HL-60/S4 treated with retinoic acid at 250 ng/mL for 4 days and 3 days (cell line): Measurements from ENCODE around the gene PCDHAC2.

Source experiments
- in situ Hi-C: fragments of 300-500 bp; cut with MboI; formaldehyde crosslinking; loops from 2 replicates; pipeline ENCODE4 v1.7.0; 2022; ENCODE audit warnings: low sequenced_read_pairs

PCDHAC2 gene

GRCh38 chr5:140982083-140982716 lies 15.9 kb downstream of the PCDHAC2 start:
- in situ Hi-C loops, result no loop called here

GRCh38 chr5:140986117-140986521 lies 19.8 kb downstream of the PCDHAC2 start:
- in situ Hi-C loops, result no loop called here

- in situ Hi-C loops, result no loop called here
These were observed 21.8 kb downstream of the PCDHAC2 start for GRCh38 chr5:140988100-140988499.

GRCh38 chr5:140988608-140989007 lies 22.3 kb downstream of the PCDHAC2 start:
- in situ Hi-C loops, result no loop called here

- in situ Hi-C loops, result no loop called here
These were observed 23.2 kb downstream of the PCDHAC2 start for GRCh38 chr5:140989254-140990020.

- in situ Hi-C loops, result no loop called here
These were observed 26.6 kb downstream of the PCDHAC2 start for GRCh38 chr5:140992828-140993227.

- in situ Hi-C loops, result no loop called here
These were observed 29.8 kb downstream of the PCDHAC2 start for GRCh38 chr5:140996060-140996459.

GRCh38 chr5:140998921-140999410 lies 32.7 kb downstream of the PCDHAC2 start:
- in situ Hi-C loops, result no loop called here

GRCh38 chr5:141001446-141001843 lies 35.2 kb downstream of the PCDHAC2 start:
- in situ Hi-C loops, result no loop called here

- in situ Hi-C loops, result no loop called here
These were observed 35.7 kb downstream of the PCDHAC2 start for GRCh38 chr5:141001844-141002604.

- in situ Hi-C loops, result no loop called here
These were observed 36.3 kb downstream of the PCDHAC2 start for GRCh38 chr5:141002605-141002965.

- in situ Hi-C loops, result no loop called here
These were observed 36.8 kb downstream of the PCDHAC2 start for GRCh38 chr5:141003031-141003430.

- in situ Hi-C loops, result no loop called here
These were observed 37.7 kb downstream of the PCDHAC2 start for GRCh38 chr5:141003791-141004611.

GRCh38 chr5:141007791-141008190 lies 41.5 kb downstream of the PCDHAC2 start:
- in situ Hi-C loops, result no loop called here

GRCh38 chr5:141010047-141010793 lies 43.9 kb downstream of the PCDHAC2 start:
- in situ Hi-C loops, result no loop called here

GRCh38 chr5:141017943-141018342 lies 51.7 kb downstream of the PCDHAC2 start:
- in situ Hi-C loops, result no loop called here
